Activated CD4-positive, alpha-beta T cell treated with anti-CD3 and anti-CD28 coated beads, Interleukin-2, Interleukin-6, amounts not matched to agents 100 ng/mL and 50 ng/mL, durations not matched to agents 16 hours and 8 hours (primary cell): ENCODE measurements around the gene LYPD6.

Experiments
- DNase-seq: peaks from one replicate; pipeline ENCODE4 v3.0.0-alpha.2; 2020

LYPD6 gene

GRCh38 chr2:149410701-149411484, 80.5 kb downstream of the LYPD6 start:
- no peak for DNase-seq

GRCh38 chr2:149413487-149413886, 83.1 kb downstream of the LYPD6 start:
- DNase-seq: no peak

- DNase-seq: no peak
Measured at GRCh38 chr2:149415086-149415485, 84.7 kb downstream of the LYPD6 start.

GRCh38 chr2:149418065-149418464, 87.7 kb downstream of the LYPD6 start:
- DNase-seq: no peak

GRCh38 chr2:149420053-149420963, 89.9 kb downstream of the LYPD6 start:
- DNase-seq: no peak

GRCh38 chr2:149421791-149422190, 91.4 kb downstream of the LYPD6 start:
- no peak for DNase-seq

- no peak for DNase-seq
Measured at GRCh38 chr2:149422337-149422990, 92.1 kb downstream of the LYPD6 start.

GRCh38 chr2:149422991-149423338, 92.6 kb downstream of the LYPD6 start:
- DNase-seq: no peak

GRCh38 chr2:149423630-149424029, 93.2 kb downstream of the LYPD6 start:
- DNase-seq: no peak

GRCh38 chr2:149427387-149427786, 97.0 kb downstream of the LYPD6 start:
- DNase-seq: no peak

- no peak for DNase-seq
Measured at GRCh38 chr2:149428783-149429182, 98.4 kb downstream of the LYPD6 start.

- no peak for DNase-seq
Measured at GRCh38 chr2:149430743-149431736, 100.7 kb downstream of the LYPD6 start.

- no peak for DNase-seq
Measured at GRCh38 chr2:149438330-149438960, 108.1 kb downstream of the LYPD6 start.

- DNase-seq: no peak
Measured at GRCh38 chr2:149441255-149441654, 110.9 kb downstream of the LYPD6 start.

- no peak for DNase-seq
Measured at GRCh38 chr2:149442346-149442745, 112.0 kb downstream of the LYPD6 start.

- no peak for DNase-seq
Measured at GRCh38 chr2:149443150-149443549, 112.8 kb downstream of the LYPD6 start.

GRCh38 chr2:149446748-149447147, 116.4 kb downstream of the LYPD6 start:
- DNase-seq: no peak

- no peak for DNase-seq
Measured at GRCh38 chr2:149448315-149448714, 117.9 kb downstream of the LYPD6 start.

- no peak for DNase-seq
Measured at GRCh38 chr2:149449017-149449416, 118.6 kb downstream of the LYPD6 start.

GRCh38 chr2:149451417-149452165, 121.2 kb downstream of the LYPD6 start:
- no peak for DNase-seq

GRCh38 chr2:149456285-149456684, 125.9 kb downstream of the LYPD6 start:
- no peak for DNase-seq
